ENCODE results near the gene FNDC4. TPM values are rescaled to one million over a fixed set of nuclear protein-coding genes. Genes with fewer than 3 reads are reported as not detected.
"Not testable (repeated sequence)": the region's sequence is repeated elsewhere in the genome, so short reads cannot be mapped to it uniquely, and the experiment has no call there.

Gene FNDC4
- not detected for polyA plus RNA-seq (2012; ENCODE audit: low read depth, missing spikeins)

- FAIRE-seq: no peak
- DNase-seq (ENCODE audit: insufficient read length, low spot score): no peak
- TF ChIP-seq POLR2AphosphoS5 (IDR thresholded peaks at IDR 0.05; ENCODE audit: low read depth, low read length) (no peak), PAX5 (IDR thresholded peaks at IDR 0.05; ENCODE audit: insufficient read depth, low read length, severe bottlenecking) (no peak), SPI1 (IDR thresholded peaks at IDR 0.05; ENCODE audit: low read depth, low read length) (no peak), TAF1 (IDR thresholded peaks at IDR 0.05; ENCODE audit: low read depth, low read length) (no peak), POU2F2 (IDR thresholded peaks at IDR 0.05; ENCODE audit: low read depth, low read length) (no peak), POLR2A (IDR thresholded peaks at IDR 0.05; ENCODE audit: low read depth, low read length) (no peak)
These were observed at the start of gene FNDC4 for GRCh38 chr2:27494944-27495554. Gene FNDC4, minus strand, starts transcription at chr2:27495200. Its CDS starts 521 bp downstream, at chr2:27494679.

GRCh38 chr2:27544143-27544821, 49.3 kb upstream of the FNDC4 start:
- FAIRE-seq: no peak

GRCh38 chr2:27539649-27540048, 44.6 kb upstream of the FNDC4 start:
- FAIRE-seq; DNase-seq (ENCODE audit: insufficient read length, low spot score): not testable (repeated sequence)

More at GRCh38 chr2:27544143-27544821, 49.3 kb upstream of the FNDC4 start:
- DNase-seq (ENCODE audit: insufficient read length, low spot score): no peak
- TF ChIP-seq POLR2A (IDR thresholded peaks at IDR 0.05; ENCODE audit: low read depth, low read length) (no peak), POU2F2 (IDR thresholded peaks at IDR 0.05; ENCODE audit: low read depth, low read length) (no peak), SPI1 (IDR thresholded peaks at IDR 0.05; ENCODE audit: low read depth, low read length) (no peak), TAF1 (IDR thresholded peaks at IDR 0.05; ENCODE audit: low read depth, low read length) (no peak)

DNA sequence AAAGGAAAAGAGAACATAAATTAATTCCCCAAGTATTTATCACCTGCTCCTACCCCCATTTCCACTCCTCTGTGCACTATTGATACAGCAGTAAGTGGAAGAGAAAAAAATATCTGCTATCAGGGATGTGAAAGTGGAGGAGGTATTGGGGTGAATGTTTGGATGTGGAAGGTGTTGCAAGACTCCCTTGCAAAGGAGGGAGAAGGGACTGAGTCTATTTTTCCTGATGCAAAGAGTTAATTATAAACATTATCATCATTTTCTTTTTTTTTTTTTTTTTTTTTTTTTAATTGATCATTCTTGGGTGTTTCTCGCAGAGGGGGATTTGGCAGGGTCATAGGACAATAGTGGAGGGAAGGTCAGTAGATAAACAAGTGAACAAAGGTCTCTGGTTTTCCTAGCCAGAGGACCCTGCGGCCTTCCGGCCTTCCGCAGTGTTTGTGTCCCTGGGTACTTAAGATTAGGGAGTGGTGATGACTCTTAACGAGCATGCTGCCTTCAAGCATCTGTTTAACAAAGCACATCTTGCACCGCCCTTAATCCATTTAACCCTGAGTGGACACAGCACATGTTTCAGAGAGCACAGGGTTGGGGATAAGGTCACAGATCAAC, 43.9 kb upstream of the FNDC4 start:
- not testable (repeated sequence) for FAIRE-seq; DNase-seq (ENCODE audit: insufficient read length, low spot score)

DNA sequence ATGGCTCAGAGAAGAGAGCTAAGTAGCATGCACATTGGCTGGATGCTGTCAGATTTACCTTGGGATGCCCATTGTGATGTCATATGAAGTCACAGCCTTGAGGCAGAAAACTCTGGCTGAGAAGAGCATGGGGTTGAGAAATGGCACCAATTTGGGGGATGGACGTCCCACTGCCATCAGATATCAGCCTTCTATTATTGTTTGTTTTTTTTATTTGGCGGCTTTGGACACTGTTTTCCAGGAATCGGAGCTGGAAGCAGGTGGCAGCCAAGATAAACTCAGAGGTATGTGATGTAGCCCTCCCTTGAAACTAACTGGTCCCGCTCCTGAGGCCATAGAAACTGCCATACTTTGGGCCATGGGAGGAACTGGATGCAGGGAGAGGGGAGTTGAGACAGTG, 42.3 kb upstream of the FNDC4 start:
- FAIRE-seq: no peak
- TF ChIP-seq POLR2AphosphoS5 (IDR thresholded peaks at IDR 0.05; ENCODE audit: low read depth, low read length) (no peak), TAF1 (IDR thresholded peaks at IDR 0.05; ENCODE audit: low read depth, low read length) (no peak), PAX5 (IDR thresholded peaks at IDR 0.05; ENCODE audit: insufficient read depth, low read length, severe bottlenecking) (no peak), POU2F2 (IDR thresholded peaks at IDR 0.05; ENCODE audit: low read depth, low read length) (no peak), POLR2A (IDR thresholded peaks at IDR 0.05; ENCODE audit: low read depth, low read length) (no peak), SPI1 (IDR thresholded peaks at IDR 0.05; ENCODE audit: low read depth, low read length) (no peak)
- DNase-seq (ENCODE audit: insufficient read length, low spot score): no peak

GRCh38 chr2:27531983-27532382, 37.0 kb upstream of the FNDC4 start:
- no peak for FAIRE-seq
- DNase-seq (ENCODE audit: insufficient read length, low spot score): no peak
- TF ChIP-seq POLR2A (IDR thresholded peaks at IDR 0.05; ENCODE audit: low read depth, low read length) (no peak), PAX5 (IDR thresholded peaks at IDR 0.05; ENCODE audit: insufficient read depth, low read length, severe bottlenecking) (no peak), POLR2AphosphoS5 (IDR thresholded peaks at IDR 0.05; ENCODE audit: low read depth, low read length) (no peak), TAF1 (IDR thresholded peaks at IDR 0.05; ENCODE audit: low read depth, low read length) (no peak), POU2F2 (IDR thresholded peaks at IDR 0.05; ENCODE audit: low read depth, low read length) (no peak), SPI1 (IDR thresholded peaks at IDR 0.05; ENCODE audit: low read depth, low read length) (no peak)

GRCh38 chr2:27527182-27527581, 32.2 kb upstream of the FNDC4 start:
- no peak for FAIRE-seq
- no peak for DNase-seq (ENCODE audit: insufficient read length, low spot score)
- no peak for TF ChIP-seq SPI1 (IDR thresholded peaks at IDR 0.05; ENCODE audit: low read depth, low read length)

GRCh38 chr2:27522400-27522945, 27.5 kb upstream of the FNDC4 start:
- no peak for DNase-seq (ENCODE audit: insufficient read length, low spot score)
- no peak for TF ChIP-seq POLR2AphosphoS5 (IDR thresholded peaks at IDR 0.05; ENCODE audit: low read depth, low read length)
- no peak for TF ChIP-seq POLR2A (IDR thresholded peaks at IDR 0.05; ENCODE audit: low read depth, low read length)
- TF ChIP-seq PAX5 (IDR thresholded peaks at IDR 0.05; ENCODE audit: insufficient read depth, low read length, severe bottlenecking): no peak
- no peak for TF ChIP-seq SPI1 (IDR thresholded peaks at IDR 0.05; ENCODE audit: low read depth, low read length)
- TF ChIP-seq POU2F2 (IDR thresholded peaks at IDR 0.05; ENCODE audit: low read depth, low read length): no peak
- no peak for TF ChIP-seq TAF1 (IDR thresholded peaks at IDR 0.05; ENCODE audit: low read depth, low read length)
- FAIRE-seq: no peak

GRCh38 chr2:27520316-27520715, 25.3 kb upstream of the FNDC4 start:
- FAIRE-seq (no peak), DNase-seq (ENCODE audit: insufficient read length, low spot score) (no peak)
- no peak for TF ChIP-seq PAX5 (IDR thresholded peaks at IDR 0.05; ENCODE audit: insufficient read depth, low read length, severe bottlenecking)
- TF ChIP-seq SPI1 (IDR thresholded peaks at IDR 0.05; ENCODE audit: low read depth, low read length): no peak
- TF ChIP-seq TAF1 (IDR thresholded peaks at IDR 0.05; ENCODE audit: low read depth, low read length): no peak
- TF ChIP-seq POLR2A (IDR thresholded peaks at IDR 0.05; ENCODE audit: low read depth, low read length): no peak
- TF ChIP-seq POLR2AphosphoS5 (IDR thresholded peaks at IDR 0.05; ENCODE audit: low read depth, low read length): no peak
- no peak for TF ChIP-seq POU2F2 (IDR thresholded peaks at IDR 0.05; ENCODE audit: low read depth, low read length)

DNA sequence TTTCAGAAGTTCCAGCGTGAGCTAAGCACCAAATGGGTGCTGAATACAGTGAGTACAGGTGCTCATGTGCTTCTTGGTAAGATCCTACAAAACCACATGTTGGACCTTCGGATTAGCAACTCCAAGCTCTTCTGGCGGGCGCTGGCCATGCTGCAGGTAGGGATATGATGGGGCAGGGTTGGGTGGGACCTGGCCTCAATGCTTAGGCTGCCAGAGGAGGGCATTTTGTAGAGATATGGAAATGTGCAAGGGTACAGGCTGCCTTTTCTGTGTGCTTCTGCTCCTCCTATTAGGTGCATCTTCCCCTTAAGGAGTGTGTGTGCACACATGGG, 23.7 kb upstream of the FNDC4 start:
- TF ChIP-seq POLR2A (IDR thresholded peaks at IDR 0.05; ENCODE audit: low read depth, low read length): no peak
- no peak for TF ChIP-seq POU2F2 (IDR thresholded peaks at IDR 0.05; ENCODE audit: low read depth, low read length)
- no peak for TF ChIP-seq TAF1 (IDR thresholded peaks at IDR 0.05; ENCODE audit: low read depth, low read length)
- TF ChIP-seq POLR2AphosphoS5 (IDR thresholded peaks at IDR 0.05; ENCODE audit: low read depth, low read length): no peak
- TF ChIP-seq PAX5 (IDR thresholded peaks at IDR 0.05; ENCODE audit: insufficient read depth, low read length, severe bottlenecking): no peak
- TF ChIP-seq SPI1 (IDR thresholded peaks at IDR 0.05; ENCODE audit: low read depth, low read length): no peak
- DNase-seq (ENCODE audit: insufficient read length, low spot score): no peak
- no peak for FAIRE-seq
